Tongue (tissue), 3 donors: ENCODE results near the gene ACAP1. TPM values are rescaled to one million over a fixed set of nuclear protein-coding genes. Genes with fewer than 3 reads are reported as not detected.

Source experiments
- DNase-seq: peaks from one replicate; pipeline ENCODE4 v3.0.0-alpha.2; 2015
- small RNA-seq: library from RNA; depleted of rRNA; stranded (forward); fragments of <200 nt; gene quantifications from one replicate; pipeline ENCODE3, GENCODE V24; 2014; ENCODE audit warnings: low replicate concordance
- total RNA-seq: library from RNA; depleted of rRNA; stranded (reverse); fragments of >200 nt; gene quantifications from one replicate; pipeline ENCODE4 v1.2.3, GENCODE V29; 2014

Gene ACAP1
- total RNA-seq, 1 donor from 2014 or later, result 1.7 TPM

- no peak for DNase-seq
Measured at GRCh38 chr17:7388856-7389255, 52.5 kb downstream of the ACAP1 start.

GRCh38 chr17:7389924-7390910 lies 53.9 kb downstream of the ACAP1 start:
- DNase-seq, result no peak

GRCh38 chr17:7391307-7391706 lies 55.0 kb downstream of the ACAP1 start:
- no peak for DNase-seq

- DNase-seq, result no peak
Measured at GRCh38 chr17:7392696-7393612, 56.6 kb downstream of the ACAP1 start.

GRCh38 chr17:7393613-7394451 lies 57.5 kb downstream of the ACAP1 start:
- peak; percentile 43 for DNase-seq

- DNase-seq, result peak; percentile 91
Measured at GRCh38 chr17:7394452-7395191, 58.3 kb downstream of the ACAP1 start, which contains the start of gene PLSCR3. Gene PLSCR3 (minus strand): TSS chr17:7394525. CDS start chr17:7394110, 415 bp downstream.

GRCh38 chr17:7396147-7396546 lies 59.8 kb downstream of the ACAP1 start:
- no peak for DNase-seq

GRCh38 chr17:7398612-7399011 lies 62.3 kb downstream of the ACAP1 start:
- DNase-seq, result no peak

Small RNA genes lying within 50 kb of the gene (small RNA-seq; reads per million reads assigned to genes)
- gene AC026954.2, result not detected

Other genes starting within 250 kb of the ACAP1 start
- not detected for gene ASGR2, start 221.7 kb upstream of the ACAP1 start, total RNA-seq
- gene ASGR1, start 157.2 kb upstream of the ACAP1 start, total RNA-seq, result 0.21 TPM
- 11.1 TPM for gene DLG4, start 116.7 kb upstream of the ACAP1 start, total RNA-seq
- gene ACADVL, start 116.6 kb upstream of the ACAP1 start, total RNA-seq, result 260 TPM
- 53.7 TPM for gene DVL2, start 102.0 kb upstream of the ACAP1 start, total RNA-seq
- 22.3 TPM for gene PHF23, start 97.1 kb upstream of the ACAP1 start, total RNA-seq
- gene GABARAP, start 94.1 kb upstream of the ACAP1 start, total RNA-seq, result 283 TPM
- 63.6 TPM for gene CTDNEP1, start 84.8 kb upstream of the ACAP1 start, total RNA-seq
- 43.2 TPM for gene ELP5, start 84.3 kb upstream of the ACAP1 start, total RNA-seq
- 22.2 TPM for gene CLDN7, start 74.1 kb upstream of the ACAP1 start, total RNA-seq
- gene SLC2A4, start 54.8 kb upstream of the ACAP1 start, total RNA-seq, result 75.2 TPM
- gene YBX2, start 41.9 kb upstream of the ACAP1 start, total RNA-seq, result 0.51 TPM
- 212 TPM for gene EIF5A, start 28.9 kb upstream of the ACAP1 start, total RNA-seq
- 35.3 TPM for gene GPS2, start 21.2 kb upstream of the ACAP1 start, total RNA-seq
- gene NEURL4, start 7.2 kb upstream of the ACAP1 start, total RNA-seq, result 22.5 TPM
- gene KCTD11, start 15.6 kb downstream of the ACAP1 start, total RNA-seq, result 3.4 TPM
- not detected for gene TMEM95, start 18.6 kb downstream of the ACAP1 start, total RNA-seq
- gene TNK1, start 44.6 kb downstream of the ACAP1 start, total RNA-seq, result 2.1 TPM
- gene PLSCR3, start 58.0 kb downstream of the ACAP1 start, total RNA-seq, result 9.4 TPM
- gene TMEM256, start 67.6 kb downstream of the ACAP1 start, total RNA-seq, result 69.0 TPM
- gene NLGN2, start 71.3 kb downstream of the ACAP1 start, total RNA-seq, result 9.3 TPM
- not detected for gene SPEM1, start 83.8 kb downstream of the ACAP1 start, total RNA-seq
- not detected for gene SPEM2, start 89.1 kb downstream of the ACAP1 start, total RNA-seq
- not detected for gene SPEM3, start 92.3 kb downstream of the ACAP1 start, total RNA-seq
- 2.4 TPM for gene TMEM102, start 98.9 kb downstream of the ACAP1 start, total RNA-seq
- gene FGF11, start 103.0 kb downstream of the ACAP1 start, total RNA-seq, result 5.4 TPM
- gene CHRNB1, start 108.5 kb downstream of the ACAP1 start, total RNA-seq, result 27.9 TPM
- gene ZBTB4, start 143.1 kb downstream of the ACAP1 start, total RNA-seq, result 22.9 TPM
- not detected for gene SLC35G6, start 144.9 kb downstream of the ACAP1 start, total RNA-seq
- gene POLR2A, start 147.8 kb downstream of the ACAP1 start, total RNA-seq, result 71.4 TPM
- gene TNFSF12, start 212.5 kb downstream of the ACAP1 start, total RNA-seq, result 18.0 TPM
- gene TNFSF13, start 222.2 kb downstream of the ACAP1 start, total RNA-seq, result 6.6 TPM
- 36.8 TPM for gene SENP3, start 225.4 kb downstream of the ACAP1 start, total RNA-seq
- gene CD68, start 243.1 kb downstream of the ACAP1 start, total RNA-seq, result 2.4 TPM
- 27.4 TPM for gene MPDU1, start 247.3 kb downstream of the ACAP1 start, total RNA-seq